Activated CD4-positive, alpha-beta T cell treated with anti-CD3 and anti-CD28 coated beads, Interleukin-2, amount 10 ng/mL, durations not matched to agents 7 days and 5 days (primary cell): ENCODE measurements around the gene DOK3. TPM values are rescaled to one million over a fixed set of nuclear protein-coding genes. Genes with fewer than 3 reads are reported as not detected.
A peak's percentile ranks its signal among the peaks of the same experiment; 100 is the strongest.

ENCODE experiments used
- CTCF ChIA-PET: fragments of 350-600 bp; sonication (Branson Sonifier 250); formaldehyde crosslinking; loops from one replicate; lab custom pipeline; 2021; ENCODE audit warnings: antibody characterized with exemption; lab: Charles Lee
- POLR2A ChIA-PET: fragments of 350-600 bp; sonication (Branson Sonifier 250); formaldehyde crosslinking; loops from one replicate; lab custom pipeline; 2021; ENCODE audit warnings: antibody characterized with exemption; lab: Charles Lee
- DNase-seq: peaks from one replicate; pipeline ENCODE4 v3.0.0-alpha.2; 2020
- H3K27ac Mint-ChIP-seq: one replicate; pipeline ENCODE4 v1.8.0; 2021; ENCODE audit warnings: mild to moderate bottlenecking, moderate library complexity, mixed read lengths
- H3K27me3 Mint-ChIP-seq: one replicate; pipeline ENCODE4 v1.8.0; 2021; ENCODE audit warnings: mixed read lengths
- H3K36me3 Mint-ChIP-seq: one replicate; pipeline ENCODE4 v1.8.0; 2021; ENCODE audit warnings: low read depth, mixed read lengths
- H3K4me1 Mint-ChIP-seq: one replicate; pipeline ENCODE4 v1.8.0; 2021; ENCODE audit warnings: mixed read lengths
- H3K4me3 Mint-ChIP-seq: one replicate; pipeline ENCODE4 v1.8.0; 2021; ENCODE audit warnings: mild to moderate bottlenecking, moderate library complexity, mixed read lengths
- H3K9me3 Mint-ChIP-seq: one replicate; pipeline ENCODE4 v1.8.0; 2021; ENCODE audit warnings: mixed read lengths
- total RNA-seq, 2 experiments: library from RNA; stranded (reverse); gene quantifications; one replicate each; pipeline ENCODE4 v1.2.3, GENCODE V29; 2021

DOK3 gene
- total RNA-seq, 2 experiments from 2014 or later, result 2.9 to 3.9 TPM

DNA sequence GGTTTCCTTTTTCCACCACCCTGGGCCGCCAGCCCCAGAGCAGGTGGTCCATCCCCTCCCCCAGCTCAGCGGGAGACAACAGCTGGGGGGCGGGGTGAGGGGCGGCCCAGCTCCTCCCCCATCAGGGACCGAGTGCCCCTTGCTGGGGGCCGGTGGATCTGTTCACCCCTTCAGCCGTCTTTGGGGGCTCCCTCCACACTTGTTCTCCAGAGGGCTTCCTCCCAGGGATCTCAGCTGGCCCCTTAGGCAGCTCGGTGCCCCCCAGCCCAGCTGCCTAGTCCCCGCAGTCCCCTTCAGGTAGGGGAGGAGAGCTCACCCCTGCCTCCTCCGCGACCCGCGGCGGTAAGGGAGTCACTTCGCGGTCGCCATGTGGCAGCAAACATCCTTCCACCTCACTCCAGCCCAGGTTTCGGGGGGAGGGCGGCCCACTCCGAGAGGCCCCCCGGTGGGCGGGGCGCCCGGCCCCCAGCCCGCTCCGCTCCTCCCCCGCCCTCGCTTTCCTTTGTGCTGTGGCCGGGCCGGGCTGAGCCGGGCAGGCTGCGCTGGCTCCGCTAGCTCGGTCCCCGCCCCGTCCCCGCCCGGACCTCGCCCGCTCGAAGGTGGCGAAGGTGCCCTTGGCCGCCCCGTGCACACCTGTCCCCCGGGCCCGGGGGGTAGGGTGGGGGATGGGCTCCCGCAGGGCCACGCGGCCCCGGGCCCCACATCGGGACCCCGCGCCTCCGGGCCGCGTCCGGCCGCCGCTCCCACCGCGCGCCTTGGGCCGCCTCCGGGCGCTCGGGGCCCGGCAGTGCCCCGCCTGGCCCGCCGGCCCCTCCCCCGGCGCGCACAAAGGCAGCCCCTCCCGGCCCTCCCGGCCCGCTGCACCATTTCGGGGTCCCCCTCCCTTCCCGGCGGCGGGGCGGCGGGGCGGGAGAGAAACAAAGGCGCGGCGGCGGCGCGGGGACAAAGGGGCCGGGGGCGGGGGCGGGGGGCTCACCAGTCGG lies 36.9 kb downstream of the DOK3 start:
- H3K9me3 Mint-ChIP-seq, result no peaks in the 10 kb centered on the region
- H3K27me3 Mint-ChIP-seq, result peaks cover 13% of the 10 kb centered on the region
- H3K27ac Mint-ChIP-seq, result no peak overlapping the region
- CTCF ChIA-PET, result interaction anchor here (0.5 to 46.8 kb wide), 9 partner anchors 12 to 1737 kb away, joined by 3 to 1643 read pairs (median 3); partner anchors contain the start of genes B4GALT7, F12, GRK6 and PFN3
- H3K4me1 Mint-ChIP-seq, result peaks cover 36% of the 10 kb centered on the region
- DNase-seq, result peak; percentile 48
- H3K36me3 Mint-ChIP-seq, result no peaks in the 10 kb centered on the region
- peak overlapping the region; percentile 32 for H3K4me3 Mint-ChIP-seq
- POLR2A ChIA-PET, result no interaction called here

DNA sequence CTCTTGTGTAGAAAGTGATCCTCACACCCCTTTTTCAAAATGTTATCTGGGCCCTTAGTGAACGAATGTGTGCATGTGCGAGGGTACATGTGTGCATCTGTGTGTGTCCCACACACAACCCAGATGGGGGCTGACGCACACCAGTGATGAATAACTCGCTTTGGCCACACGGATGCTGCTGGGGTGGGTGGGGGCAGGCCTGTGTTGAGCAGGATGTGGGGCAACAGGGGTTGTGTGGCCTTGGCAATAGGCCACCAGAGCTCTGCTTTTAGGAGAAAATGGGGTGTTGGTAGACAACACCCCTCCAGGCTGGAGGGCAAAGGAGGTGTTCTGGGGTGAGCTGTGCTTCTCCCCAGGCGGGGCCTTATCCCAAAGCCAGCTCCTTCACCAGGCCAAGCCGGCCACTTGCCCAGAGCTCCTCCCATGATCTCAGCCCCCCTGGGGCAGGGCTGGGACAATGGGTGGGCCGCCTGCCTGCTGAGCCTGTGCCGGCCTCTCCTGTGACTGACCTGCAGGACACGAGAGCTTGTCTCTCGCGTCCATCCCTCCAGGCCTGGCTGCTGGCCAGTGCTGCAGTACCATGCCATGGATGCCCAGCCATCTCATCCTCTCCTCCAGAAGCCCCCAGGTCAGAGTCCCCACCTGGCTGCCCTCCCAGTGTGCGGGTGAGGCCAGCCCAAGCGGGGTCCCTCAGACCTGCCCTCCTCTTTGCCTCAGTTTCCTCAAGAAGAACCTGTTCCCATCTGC lies 37.8 kb downstream of the DOK3 start:
- Mint-ChIP-seq H3K4me3 (peak overlapping the region; percentile 22), H3K27ac (peak overlapping the region; percentile 9), H3K36me3 (no peaks in the 10 kb centered on the region), H3K27me3 (peaks cover 13% of the 10 kb centered on the region), H3K4me1 (peaks cover 34% of the 10 kb centered on the region), H3K9me3 (no peaks in the 10 kb centered on the region)
- no peak for DNase-seq
- POLR2A ChIA-PET, result interaction anchor here (0.6 kb wide), 1 partner anchor 171 kb away, joined by 3 read pairs; no protein-coding TSS in a partner anchor
- CTCF ChIA-PET, result interaction anchor here (0.5 to 46.8 kb wide), 8 partner anchors 13 to 1736 kb away, joined by 3 to 1643 read pairs (median 4); partner anchors contain the start of genes B4GALT7, F12, GRK6 and PFN3

DNA sequence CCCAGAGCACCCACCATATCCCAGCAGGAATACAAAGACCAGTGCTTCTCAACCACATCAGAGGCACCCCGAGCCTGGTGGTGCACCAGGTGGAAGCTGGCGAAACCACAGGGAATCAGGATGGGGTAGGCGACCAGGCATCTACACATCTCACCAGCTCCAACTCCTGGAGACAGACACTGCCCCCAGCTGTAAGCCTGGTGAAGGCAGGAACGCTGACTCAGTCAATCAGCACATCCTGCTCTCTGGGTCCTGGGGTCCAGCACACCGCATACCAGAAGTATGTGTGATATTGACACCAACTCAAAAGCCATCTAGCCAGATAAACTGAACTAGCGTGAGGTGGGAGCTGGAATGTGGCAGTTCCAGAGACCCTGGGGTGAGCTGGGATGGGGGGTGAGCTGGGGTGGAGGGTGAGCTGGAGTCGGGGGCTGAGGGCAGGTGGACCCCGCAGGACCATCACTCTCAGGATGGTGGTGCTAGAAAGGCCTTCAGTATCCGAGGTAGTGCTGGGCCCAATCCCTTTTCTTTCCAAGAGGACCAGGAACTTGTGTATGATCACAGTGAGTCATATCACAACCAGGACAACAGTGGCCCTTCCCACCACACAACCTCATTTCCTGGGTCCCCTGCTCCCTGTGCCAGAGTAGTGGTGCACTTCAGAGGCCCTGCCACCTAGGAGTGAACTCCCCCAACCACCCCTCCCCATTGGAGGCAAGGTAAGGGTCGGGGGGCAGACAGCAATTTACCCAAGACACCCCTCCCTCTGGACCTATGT lies 38.7 kb downstream of the DOK3 start:
- DNase-seq, result no peak
- POLR2A ChIA-PET, result interaction anchor here (0.6 kb wide), 1 partner anchor 170 kb away, joined by 3 read pairs; no protein-coding TSS in a partner anchor
- peaks cover 11% of the 10 kb centered on the region for H3K27me3 Mint-ChIP-seq
- peak overlapping the region; percentile 9 for H3K27ac Mint-ChIP-seq
- no peaks in the 10 kb centered on the region for H3K9me3 Mint-ChIP-seq
- no peak overlapping the region for H3K4me3 Mint-ChIP-seq
- H3K4me1 Mint-ChIP-seq, result peaks cover 29% of the 10 kb centered on the region
- no peaks in the 10 kb centered on the region for H3K36me3 Mint-ChIP-seq
- CTCF ChIA-PET, result interaction anchor here (0.9 to 46.8 kb wide), 6 partner anchors 15 to 129 kb away, joined by 3 to 1643 read pairs (median 5); partner anchors contain the start of genes B4GALT7, F12, GRK6 and PFN3

DNA sequence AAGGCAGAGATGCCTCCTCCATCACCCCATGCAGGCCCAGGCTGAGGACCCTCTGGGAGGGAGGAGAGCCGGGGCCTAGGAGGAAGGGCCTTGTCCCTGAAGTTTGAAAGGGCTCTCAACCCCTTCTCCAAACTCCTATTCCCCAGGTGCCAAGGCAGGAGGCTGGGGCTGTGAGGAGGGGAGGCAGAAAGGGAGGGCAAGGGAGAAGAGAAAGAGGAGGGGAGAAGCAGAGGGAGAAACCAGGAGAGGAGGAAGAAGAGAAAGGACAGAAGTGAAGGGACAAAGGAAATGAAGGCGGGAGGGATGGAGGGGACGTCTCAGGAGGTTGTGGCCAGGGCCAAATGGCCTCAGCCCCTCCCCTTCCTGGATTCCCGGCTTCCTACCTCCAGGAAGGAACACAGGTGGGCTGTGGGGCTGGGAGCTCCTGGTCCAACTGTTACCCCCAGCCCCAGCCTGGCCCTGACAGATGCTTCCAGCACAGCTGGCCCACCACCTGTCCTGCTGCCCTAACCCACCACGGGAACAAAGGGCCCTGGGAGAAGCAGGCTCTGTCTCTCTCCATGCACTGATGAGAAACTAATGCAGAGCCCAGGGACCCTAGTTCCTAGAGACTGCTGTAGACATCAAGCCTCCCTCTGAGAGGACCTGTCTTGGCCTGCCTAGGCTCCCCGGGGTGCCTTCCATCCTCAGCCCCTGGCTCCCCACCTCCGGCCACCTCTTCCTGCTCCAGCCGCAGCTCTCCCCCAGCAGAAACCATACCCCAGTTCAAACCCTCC lies 39.7 kb downstream of the DOK3 start:
- Mint-ChIP-seq H3K27me3 (peaks cover 11% of the 10 kb centered on the region), H3K27ac (no peak overlapping the region), H3K4me3 (no peak overlapping the region), H3K36me3 (no peaks in the 10 kb centered on the region), H3K4me1 (peaks cover 20% of the 10 kb centered on the region), H3K9me3 (no peaks in the 10 kb centered on the region)
- ChIA-PET CTCF (interaction anchor here (0.6 to 46.8 kb wide), 5 partner anchors 14 to 378 kb away, joined by 3 to 1643 read pairs (median 3); partner anchors contain the start of genes F12, GRK6, PDLIM7 and PFN3), POLR2A (no interaction called here)
- DNase-seq, result no peak

DNA sequence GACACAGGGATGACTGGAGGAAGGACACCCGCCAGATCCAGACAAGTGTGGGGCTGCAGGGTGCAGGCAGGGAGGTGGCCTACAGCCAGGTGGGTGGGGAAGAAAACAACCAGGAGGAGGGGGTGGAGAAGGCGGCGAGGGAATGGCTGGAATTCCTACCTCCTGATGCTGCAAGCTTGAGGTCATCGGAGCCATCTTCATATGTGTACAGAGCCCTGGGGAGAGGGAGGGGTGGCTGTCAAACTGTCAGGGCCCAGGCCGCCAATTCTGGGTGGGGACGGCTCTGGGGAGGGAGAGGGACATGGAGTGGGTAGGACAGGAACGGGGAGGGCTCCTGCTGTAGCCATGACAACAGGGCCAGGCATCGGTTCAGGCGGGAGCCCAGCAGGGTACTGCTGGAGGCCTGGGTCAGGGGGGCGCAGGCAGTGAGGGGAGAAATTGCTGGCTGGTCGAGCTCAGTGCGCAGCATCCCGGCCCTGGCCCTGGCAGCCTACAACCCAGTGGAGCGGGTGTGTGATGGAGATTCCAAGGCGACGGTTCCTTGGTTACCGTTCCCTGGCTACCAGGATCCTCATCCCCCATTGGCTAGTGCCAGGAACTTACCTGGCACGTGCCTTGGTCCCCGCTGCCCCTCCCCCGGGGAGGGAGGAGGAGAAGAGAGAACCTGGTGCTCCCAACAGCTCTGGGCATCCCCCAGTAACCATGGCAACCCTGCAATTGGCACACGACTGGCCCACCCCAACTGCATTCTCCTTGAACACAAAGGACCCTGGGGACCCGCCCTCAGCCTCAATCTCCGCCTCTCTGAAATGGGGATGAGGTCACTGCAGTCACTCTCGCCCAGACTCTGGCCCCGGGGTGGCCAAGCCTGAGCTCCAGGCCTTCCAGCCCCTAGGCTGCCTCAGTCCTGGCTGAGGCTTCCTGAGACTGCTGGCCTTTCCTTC lies 40.7 kb downstream of the DOK3 start:
- H3K27ac Mint-ChIP-seq, result no peak overlapping the region
- CTCF ChIA-PET, result interaction anchor here (0.6 to 46.8 kb wide), 4 partner anchors 13 to 377 kb away, joined by 3 to 1643 read pairs (median 34); partner anchors contain the start of genes F12, GRK6, PDLIM7 and PFN3
- POLR2A ChIA-PET, result no interaction called here
- H3K27me3 Mint-ChIP-seq, result peaks cover 2% of the 10 kb centered on the region
- DNase-seq, result no peak
- H3K4me3 Mint-ChIP-seq, result no peak overlapping the region
- no peaks in the 10 kb centered on the region for H3K36me3 Mint-ChIP-seq
- H3K4me1 Mint-ChIP-seq, result peaks cover 11% of the 10 kb centered on the region
- no peaks in the 10 kb centered on the region for H3K9me3 Mint-ChIP-seq

DNA sequence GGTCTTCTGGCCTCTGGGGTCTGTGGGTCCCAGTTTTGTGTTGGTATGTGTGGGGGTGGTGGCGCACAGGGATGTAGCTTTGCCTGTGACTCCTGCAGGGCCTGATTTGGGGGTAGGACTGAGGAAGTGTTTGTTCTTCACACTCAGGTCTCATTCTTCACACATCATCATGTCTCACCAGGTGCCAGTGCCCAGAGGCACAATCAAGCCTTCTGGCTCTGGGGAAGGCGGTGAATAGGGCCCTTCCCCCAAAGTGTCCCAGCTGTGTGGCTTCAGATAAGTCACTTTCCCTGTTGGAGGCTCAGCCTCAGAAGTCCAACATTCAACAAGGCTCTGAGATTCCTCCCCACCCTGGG lies 41.3 kb downstream of the DOK3 start:
- POLR2A ChIA-PET, result no interaction called here
- CTCF ChIA-PET, result interaction anchor here (1.2 to 46.8 kb wide), 3 partner anchors 9 to 60 kb away, joined by 3 to 1643 read pairs (median 65); partner anchors contain the start of genes F12, GRK6, PFN3 and SLC34A1
- no peak for DNase-seq
- Mint-ChIP-seq H3K27me3 (no peaks in the 10 kb centered on the region), H3K9me3 (no peaks in the 10 kb centered on the region), H3K4me3 (no peak overlapping the region), H3K4me1 (peaks cover 9% of the 10 kb centered on the region), H3K36me3 (no peaks in the 10 kb centered on the region), H3K27ac (no peak overlapping the region)

DNA sequence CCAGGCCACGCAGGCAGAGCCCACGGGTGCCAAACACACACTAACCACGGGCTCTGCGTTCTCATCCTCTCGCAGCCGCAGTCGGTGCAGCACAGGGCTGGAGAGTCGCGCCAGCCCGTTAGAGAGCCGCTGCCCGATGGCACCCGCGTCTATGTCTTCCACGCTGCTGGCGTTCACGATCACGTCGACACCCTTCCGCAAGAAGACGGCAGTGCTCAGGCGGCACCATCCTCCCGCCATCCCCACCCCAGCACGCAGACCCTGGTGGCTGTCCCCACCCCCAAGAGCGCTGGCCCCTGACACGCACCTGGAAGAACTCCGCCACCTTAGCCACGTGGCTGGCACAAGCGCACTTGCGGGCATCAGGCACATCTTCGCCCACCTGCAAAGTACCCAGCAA lies 42.2 kb downstream of the DOK3 start:
- DNase-seq, result no peak
- H3K9me3 Mint-ChIP-seq, result no peaks in the 10 kb centered on the region
- ChIA-PET CTCF (interaction anchor here (1.2 to 46.8 kb wide), 3 partner anchors 10 to 59 kb away, joined by 3 to 1643 read pairs (median 65); partner anchors contain the start of genes F12, GRK6, PFN3 and SLC34A1), POLR2A (no interaction called here)
- peaks cover 11% of the 10 kb centered on the region for H3K4me1 Mint-ChIP-seq
- H3K27ac Mint-ChIP-seq, result no peak overlapping the region
- no peaks in the 10 kb centered on the region for H3K36me3 Mint-ChIP-seq
- H3K4me3 Mint-ChIP-seq, result no peak overlapping the region
- H3K27me3 Mint-ChIP-seq, result no peaks in the 10 kb centered on the region

DNA sequence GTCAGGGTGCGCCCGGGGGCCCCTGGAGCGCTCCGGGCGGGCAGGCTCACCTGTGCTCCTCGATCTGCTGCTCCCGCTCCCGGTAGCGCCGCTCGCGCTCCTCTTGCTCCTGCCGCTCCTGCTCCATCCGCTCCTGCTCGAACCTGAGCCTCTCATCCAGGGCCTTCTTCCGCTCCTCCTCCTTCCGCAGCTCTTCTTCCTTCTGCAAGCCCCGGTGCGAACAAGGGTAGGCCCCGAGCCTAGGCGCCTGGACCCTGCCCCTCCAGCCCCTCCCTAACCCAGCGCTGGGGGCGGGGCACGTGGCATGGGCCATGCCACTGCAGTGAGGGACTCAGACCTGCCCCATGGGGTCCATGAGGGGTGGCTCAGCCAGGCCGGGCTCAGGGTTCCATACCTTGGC lies 42.8 kb downstream of the DOK3 start:
- POLR2A ChIA-PET, result interaction anchor here (0.7 kb wide), 1 partner anchor 14 kb away, joined by 3 read pairs; no protein-coding TSS in a partner anchor
- no peaks in the 10 kb centered on the region for H3K27me3 Mint-ChIP-seq
- CTCF ChIA-PET, result interaction anchor here (1.2 to 46.8 kb wide), 2 partner anchors 11 to 58 kb away, joined by 3 to 1643 read pairs; partner anchors contain the start of genes F12, GRK6, PFN3 and SLC34A1
- H3K36me3 Mint-ChIP-seq, result no peaks in the 10 kb centered on the region
- DNase-seq, result no peak
- H3K27ac Mint-ChIP-seq, result no peak overlapping the region
- no peaks in the 10 kb centered on the region for H3K9me3 Mint-ChIP-seq
- peaks cover 14% of the 10 kb centered on the region for H3K4me1 Mint-ChIP-seq
- H3K4me3 Mint-ChIP-seq, result no peak overlapping the region

DNA sequence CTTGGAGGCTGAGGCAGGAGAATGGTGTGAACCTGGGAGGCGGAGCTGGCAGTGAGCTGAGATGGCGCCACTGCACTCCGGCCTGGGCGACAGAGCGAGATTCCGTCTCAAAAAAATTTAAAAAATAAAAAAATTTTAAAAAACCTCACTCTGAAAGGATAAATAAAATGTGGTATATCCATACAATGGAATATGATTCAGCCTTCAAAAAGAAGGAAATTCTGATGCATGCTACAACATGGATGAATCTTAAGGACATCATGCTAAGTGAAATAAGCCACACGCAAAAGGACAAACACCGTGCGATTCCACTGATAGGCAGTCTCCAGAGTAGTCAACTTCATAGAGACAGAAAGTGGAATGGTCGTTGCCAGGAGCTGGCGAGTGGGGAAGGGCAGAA lies 44.6 kb downstream of the DOK3 start:
- Mint-ChIP-seq H3K27ac (no peak overlapping the region), H3K4me1 (peaks cover 17% of the 10 kb centered on the region), H3K36me3 (no peaks in the 10 kb centered on the region), H3K27me3 (no peaks in the 10 kb centered on the region), H3K9me3 (no peaks in the 10 kb centered on the region), H3K4me3 (no peak overlapping the region)
- POLR2A ChIA-PET, result no interaction called here
- no peak for DNase-seq
- CTCF ChIA-PET, result interaction anchor here (1.1 to 46.8 kb wide), 5 partner anchors 8 to 156 kb away, joined by 4 to 1643 read pairs (median 5); partner anchors contain the start of genes F12, GRK6, PFN3 and SLC34A1

DNA sequence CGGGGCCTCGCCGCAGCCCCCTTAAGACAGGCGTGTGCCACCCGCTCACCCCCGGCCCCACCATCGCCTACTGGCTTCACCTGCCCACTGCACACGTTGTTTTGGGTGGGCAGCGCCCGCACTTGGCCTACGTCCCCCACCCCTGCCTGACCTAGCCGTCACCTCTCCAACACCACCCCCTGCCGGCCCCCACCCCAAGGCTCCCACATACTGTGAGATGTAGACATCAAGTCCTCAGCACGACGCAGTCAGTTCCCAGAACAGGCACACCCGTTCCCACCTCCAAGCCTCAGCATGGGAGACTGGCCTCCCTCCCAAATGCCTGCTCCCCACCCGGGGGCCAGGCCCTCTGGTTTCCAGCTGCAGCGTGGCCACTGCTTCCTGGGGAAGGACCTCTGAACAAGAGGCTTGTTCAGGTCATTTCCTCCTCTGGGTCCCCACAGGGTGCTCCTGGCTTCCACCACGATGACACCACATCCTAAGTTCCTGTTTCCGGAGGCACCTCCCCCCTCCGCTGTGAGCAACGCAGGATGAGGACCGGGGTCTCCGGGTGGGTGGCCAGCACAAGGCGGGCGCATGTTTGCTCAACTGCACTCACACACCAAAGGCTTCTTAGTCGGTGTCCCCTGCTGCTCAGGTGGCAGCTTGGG lies 47.5 kb downstream of the DOK3 start:
- ChIA-PET POLR2A (no interaction called here), CTCF (interaction anchor here (0.5 to 46.8 kb wide), 5 partner anchors 10 to 993 kb away, joined by 3 to 1643 read pairs (median 3); partner anchors contain the start of genes F12, GRK6, PFN3 and SLC34A1)
- no peaks in the 10 kb centered on the region for H3K36me3 Mint-ChIP-seq
- peak overlapping the region; percentile 90 for H3K27ac Mint-ChIP-seq
- no peaks in the 10 kb centered on the region for H3K27me3 Mint-ChIP-seq
- H3K4me3 Mint-ChIP-seq, result no peak overlapping the region
- no peaks in the 10 kb centered on the region for H3K9me3 Mint-ChIP-seq
- DNase-seq, result no peak
- H3K4me1 Mint-ChIP-seq, result peaks cover 20% of the 10 kb centered on the region
